Measurements from ENCODE around the gene HSD17B11. TPM values are rescaled to one million over a fixed set of nuclear protein-coding genes. Genes with fewer than 3 reads are reported as not detected.

HSD17B11 gene
- total and polyA plus RNA-seq, 2 of the 8 experiments (the other 6 are each of a cell fraction or from before 2014, with no cell fraction given): 6.0 to 9.0 TPM

- TF ChIP-seq FOSL1 (IDR thresholded peaks at IDR 0.05; ENCODE audit: insufficient read depth, low read depth, low read length) (no peak), CBX5 (IDR thresholded peaks at IDR 0.05; ENCODE audit: low read depth, low read length) (no peak), PHF8 (conservative IDR thresholded peaks at IDR 0.05; ENCODE audit: low read depth, low read length) (no peak), CHD7 (IDR thresholded peaks at IDR 0.05; ENCODE audit: insufficient replicate concordance, low read length) (no peak), CEBPB (IDR thresholded peaks at IDR 0.05; ENCODE audit: low read depth, low read length) (no peak), POLR2AphosphoS5 (IDR thresholded peaks at IDR 0.05; ENCODE audit: low read depth, low read length) (no peak), TCF12 (IDR thresholded peaks at IDR 0.05; ENCODE audit: low read depth, low read length) (no peak), SAP30 (IDR thresholded peaks at IDR 0.05; ENCODE audit: insufficient read depth, insufficient replicate concordance, low read length) (no peak)
Observed at GRCh38 chr4:87419578-87420249, 28.7 kb upstream of the HSD17B11 start (continued).

Measured in H1 (cell line).